Measurements from ENCODE around the gene CDH16.

The CDH16 gene

GRCh38 chr16:66894948-66895688 lies 23.6 kb downstream of the CDH16 start:
- no peak for DNase-seq (ENCODE audit: low read depth, low spot score)

- no peak for DNase-seq (ENCODE audit: low read depth, low spot score)
These were observed 24.6 kb downstream of the CDH16 start for GRCh38 chr16:66894055-66894454.

GRCh38 chr16:66891797-66892196 lies 26.9 kb downstream of the CDH16 start:
- DNase-seq (ENCODE audit: low read depth, low spot score): no peak

GRCh38 chr16:66891360-66891759 lies 27.3 kb downstream of the CDH16 start:
- no peak for DNase-seq (ENCODE audit: low read depth, low spot score)

- DNase-seq (ENCODE audit: low read depth, low spot score): no peak
These were observed 27.9 kb downstream of the CDH16 start for GRCh38 chr16:66890799-66891198.

- DNase-seq (ENCODE audit: low read depth, low spot score): no peak
These were observed 29.1 kb downstream of the CDH16 start for GRCh38 chr16:66889622-66890021.

GRCh38 chr16:66888647-66889615 lies 29.8 kb downstream of the CDH16 start:
- DNase-seq (ENCODE audit: low read depth, low spot score): no peak

GRCh38 chr16:66886914-66887313 lies 31.8 kb downstream of the CDH16 start:
- no peak for DNase-seq (ENCODE audit: low read depth, low spot score)

GRCh38 chr16:66886321-66886720 lies 32.4 kb downstream of the CDH16 start:
- DNase-seq (ENCODE audit: low read depth, low spot score): no peak

- DNase-seq (ENCODE audit: low read depth, low spot score): no peak
These were observed 33.2 kb downstream of the CDH16 start for GRCh38 chr16:66885491-66885890.

- DNase-seq (ENCODE audit: low read depth, low spot score): no peak
These were observed 36.0 kb downstream of the CDH16 start for GRCh38 chr16:66882702-66883101.

GRCh38 chr16:66881964-66882508 lies 36.6 kb downstream of the CDH16 start:
- no peak for DNase-seq (ENCODE audit: low read depth, low spot score)

- DNase-seq (ENCODE audit: low read depth, low spot score): no peak
These were observed 37.1 kb downstream of the CDH16 start for GRCh38 chr16:66881560-66881959.

- DNase-seq (ENCODE audit: low read depth, low spot score): no peak
These were observed 37.7 kb downstream of the CDH16 start for GRCh38 chr16:66881014-66881417.

- DNase-seq (ENCODE audit: low read depth, low spot score): peak; percentile 81
These were observed 38.2 kb downstream of the CDH16 start, which contains the start of gene PDP2 for GRCh38 chr16:66880288-66881013. Gene PDP2, plus strand, starts transcription at chr16:66880515. Its CDS starts 3,770 bp downstream, at chr16:66884285.

- no peak for DNase-seq (ENCODE audit: low read depth, low spot score)
These were observed 40.6 kb downstream of the CDH16 start for GRCh38 chr16:66878067-66878466.

GRCh38 chr16:66874079-66874775 lies 44.5 kb downstream of the CDH16 start:
- no peak for DNase-seq (ENCODE audit: low read depth, low spot score)

GRCh38 chr16:66873685-66874055 lies 45.0 kb downstream of the CDH16 start:
- DNase-seq (ENCODE audit: low read depth, low spot score): no peak

GRCh38 chr16:66872943-66873684 lies 45.6 kb downstream of the CDH16 start:
- peak; percentile 89 for DNase-seq (ENCODE audit: low read depth, low spot score)

GRCh38 chr16:66872559-66872942 lies 46.1 kb downstream of the CDH16 start:
- DNase-seq (ENCODE audit: low read depth, low spot score): no peak
